NCI-H2029 (cell line): ENCODE measurements around the gene KRT74.

Experiments used
- DNase-seq: peaks from one replicate; lab custom pipeline; 2025; lab: John Stamatoyannopoulos, UW

Gene KRT74

GRCh38 chr12:52573306-52573705 is 337 bp downstream of the KRT74 start:
- no peak for DNase-seq

- DNase-seq = no peak
Measured at GRCh38 chr12:52570511-52570910, 3.1 kb downstream of the KRT74 start.

GRCh38 chr12:52568111-52568510 is 5.5 kb downstream of the KRT74 start:
- peak; percentile 4 for DNase-seq

- no peak for DNase-seq
Measured at GRCh38 chr12:52566847-52567291, 6.8 kb downstream of the KRT74 start.

GRCh38 chr12:52564582-52564981 is 9.1 kb downstream of the KRT74 start:
- DNase-seq = peak; percentile 39

- peak; percentile 33 for DNase-seq
Measured at GRCh38 chr12:52561880-52562449, 11.7 kb downstream of the KRT74 start.

GRCh38 chr12:52559979-52560378 is 13.7 kb downstream of the KRT74 start:
- no peak for DNase-seq

GRCh38 chr12:52558781-52559445 is 14.7 kb downstream of the KRT74 start:
- peak; percentile 37 for DNase-seq

GRCh38 chr12:52557476-52557875 is 16.2 kb downstream of the KRT74 start:
- DNase-seq = no peak

- DNase-seq = no peak
Measured at GRCh38 chr12:52555577-52555976, 18.1 kb downstream of the KRT74 start.

GRCh38 chr12:52552681-52553195 is 20.9 kb downstream of the KRT74 start, which contains the start of gene KRT71:
TSS of gene KRT71 (minus strand) at chr12:52553145. CDS start at chr12:52553077, 68 bp downstream.
- DNase-seq = no peak

GRCh38 chr12:52552055-52552454 is 21.6 kb downstream of the KRT74 start:
- no peak for DNase-seq

GRCh38 chr12:52551216-52551865 is 22.3 kb downstream of the KRT74 start:
- no peak for DNase-seq

GRCh38 chr12:52546126-52546525 is 27.5 kb downstream of the KRT74 start:
- no peak for DNase-seq

GRCh38 chr12:52543985-52544883 is 29.4 kb downstream of the KRT74 start:
- no peak for DNase-seq

- DNase-seq = no peak
Measured at GRCh38 chr12:52542785-52543318, 30.8 kb downstream of the KRT74 start.

GRCh38 chr12:52542157-52542556 is 31.5 kb downstream of the KRT74 start:
- DNase-seq = no peak

GRCh38 chr12:52541709-52542108 is 31.9 kb downstream of the KRT74 start:
- no peak for DNase-seq

GRCh38 chr12:52540531-52540930 is 33.1 kb downstream of the KRT74 start:
- DNase-seq = no peak

- no peak for DNase-seq
Measured at GRCh38 chr12:52539821-52540173, 33.8 kb downstream of the KRT74 start.

- DNase-seq = peak; percentile 80
Measured at GRCh38 chr12:52539083-52539820, 34.4 kb downstream of the KRT74 start.
